Measurements from ENCODE around the gene GSN.
A peak's percentile ranks its signal among the peaks of the same experiment; 100 is the strongest.

Gene GSN

DNA sequence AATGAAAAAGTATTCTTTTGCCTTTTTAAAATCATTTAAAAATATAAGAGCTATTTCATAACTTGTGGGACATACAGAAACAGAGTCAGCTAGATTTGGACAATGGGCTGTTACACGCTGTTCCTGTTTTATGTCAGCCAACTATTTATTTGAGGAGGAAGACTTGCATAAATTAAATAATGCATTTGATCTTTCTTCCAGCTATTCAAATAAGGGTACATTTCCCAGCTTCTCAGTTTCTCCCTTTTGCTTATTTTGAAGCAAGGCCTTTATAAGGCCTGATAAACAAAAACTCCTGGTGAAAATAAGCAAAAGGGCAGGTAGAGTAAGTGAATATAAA lies 95.6 kb downstream of the GSN start:
- peak overlapping the region; percentile 91 to 92 for H3K27ac ChIP-seq
- TF ChIP-seq, protein P1, sequence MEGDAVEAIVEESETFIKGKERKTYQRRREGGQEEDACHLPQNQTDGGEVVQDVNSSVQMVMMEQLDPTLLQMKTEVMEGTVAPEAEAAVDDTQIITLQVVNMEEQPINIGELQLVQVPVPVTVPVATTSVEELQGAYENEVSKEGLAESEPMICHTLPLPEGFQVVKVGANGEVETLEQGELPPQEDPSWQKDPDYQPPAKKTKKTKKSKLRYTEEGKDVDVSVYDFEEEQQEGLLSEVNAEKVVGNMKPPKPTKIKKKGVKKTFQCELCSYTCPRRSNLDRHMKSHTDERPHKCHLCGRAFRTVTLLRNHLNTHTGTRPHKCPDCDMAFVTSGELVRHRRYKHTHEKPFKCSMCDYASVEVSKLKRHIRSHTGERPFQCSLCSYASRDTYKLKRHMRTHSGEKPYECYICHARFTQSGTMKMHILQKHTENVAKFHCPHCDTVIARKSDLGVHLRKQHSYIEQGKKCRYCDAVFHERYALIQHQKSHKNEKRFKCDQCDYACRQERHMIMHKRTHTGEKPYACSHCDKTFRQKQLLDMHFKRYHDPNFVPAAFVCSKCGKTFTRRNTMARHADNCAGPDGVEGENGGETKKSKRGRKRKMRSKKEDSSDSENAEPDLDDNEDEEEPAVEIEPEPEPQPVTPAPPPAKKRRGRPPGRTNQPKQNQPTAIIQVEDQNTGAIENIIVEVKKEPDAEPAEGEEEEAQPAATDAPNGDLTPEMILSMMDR (IDR thresholded peaks at IDR 0.05): no peak
- no peak for DNase-seq (ENCODE audit: low spot score)
- peak overlapping the region; percentile 44 for H3K4me3 ChIP-seq

DNA sequence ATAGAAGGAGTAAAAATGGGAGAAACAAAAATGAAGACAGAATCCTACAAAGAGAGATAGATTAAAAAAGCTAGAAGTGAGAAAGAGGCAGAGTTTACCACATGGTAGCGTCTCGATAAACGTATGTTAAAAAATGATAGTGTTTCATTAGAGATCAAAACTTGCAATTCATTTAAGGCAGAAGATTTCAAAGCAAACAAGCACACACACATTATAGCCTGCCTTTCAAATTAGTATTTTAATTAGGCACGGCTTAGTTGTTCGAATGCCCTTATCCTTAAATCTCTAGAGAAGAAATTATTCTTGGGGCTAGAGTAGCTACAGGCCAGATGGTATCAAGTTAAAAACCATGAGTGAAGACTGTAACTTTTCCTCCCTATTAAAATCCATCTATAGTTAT lies 96.1 kb downstream of the GSN start:
- TF ChIP-seq, protein P1 (IDR thresholded peaks at IDR 0.05): no peak
- Histone ChIP-seq H3K4me3 (peak overlapping the region; percentile 2), H3K27ac (peak overlapping the region; percentile 62 to 92)
- no peak for DNase-seq (ENCODE audit: low spot score)

DNA sequence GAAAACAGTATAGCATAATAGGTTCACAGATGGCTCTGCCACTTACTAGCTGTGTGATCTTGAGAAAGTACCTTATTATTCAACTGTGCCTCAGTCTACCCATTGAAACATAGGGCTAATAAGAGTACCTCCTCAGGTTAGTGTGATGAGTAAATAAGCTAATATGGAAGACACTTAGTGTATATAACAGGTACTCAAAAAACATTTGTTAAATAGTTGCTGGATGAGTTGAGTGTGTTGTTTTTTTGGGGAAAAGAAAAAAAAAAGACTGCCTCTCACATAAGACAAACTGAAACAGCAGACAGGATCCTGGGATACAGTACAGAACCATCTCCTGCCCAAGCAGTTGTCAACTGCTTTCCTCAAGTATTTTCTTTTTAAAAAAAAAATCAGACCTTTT lies 96.9 kb downstream of the GSN start:
- TF ChIP-seq, protein P1 (IDR thresholded peaks at IDR 0.05): no peak
- peak overlapping the region; percentile 2 for H3K4me3 ChIP-seq
- DNase-seq (ENCODE audit: low spot score): no peak
- H3K27ac ChIP-seq: peak overlapping the region; percentile 62 to 92

DNA sequence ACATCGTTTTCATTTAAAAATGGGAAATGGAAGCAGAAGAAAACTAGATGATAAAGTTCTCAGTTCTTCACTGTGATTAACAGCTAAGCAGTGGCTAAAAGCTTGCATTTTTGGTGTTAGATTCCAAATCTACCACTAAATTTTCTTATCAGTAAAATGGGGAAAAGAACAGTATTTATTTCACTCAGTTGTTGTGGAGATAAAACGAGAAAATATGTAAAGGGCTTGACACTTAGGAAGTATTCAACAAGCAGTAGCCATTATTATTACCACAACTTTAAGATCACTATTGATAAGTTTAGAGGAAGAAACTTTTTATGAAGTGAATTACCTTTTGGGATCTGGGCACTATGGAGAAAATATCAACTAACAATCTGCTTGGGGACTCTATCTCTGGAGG lies 97.6 kb downstream of the GSN start:
- TF ChIP-seq, protein P1 (IDR thresholded peaks at IDR 0.05): no peak
- no peak for DNase-seq (ENCODE audit: low spot score)
- peak overlapping the region; percentile 45 to 92 for H3K27ac ChIP-seq
- H3K4me3 ChIP-seq: peak overlapping the region; percentile 23

DNA sequence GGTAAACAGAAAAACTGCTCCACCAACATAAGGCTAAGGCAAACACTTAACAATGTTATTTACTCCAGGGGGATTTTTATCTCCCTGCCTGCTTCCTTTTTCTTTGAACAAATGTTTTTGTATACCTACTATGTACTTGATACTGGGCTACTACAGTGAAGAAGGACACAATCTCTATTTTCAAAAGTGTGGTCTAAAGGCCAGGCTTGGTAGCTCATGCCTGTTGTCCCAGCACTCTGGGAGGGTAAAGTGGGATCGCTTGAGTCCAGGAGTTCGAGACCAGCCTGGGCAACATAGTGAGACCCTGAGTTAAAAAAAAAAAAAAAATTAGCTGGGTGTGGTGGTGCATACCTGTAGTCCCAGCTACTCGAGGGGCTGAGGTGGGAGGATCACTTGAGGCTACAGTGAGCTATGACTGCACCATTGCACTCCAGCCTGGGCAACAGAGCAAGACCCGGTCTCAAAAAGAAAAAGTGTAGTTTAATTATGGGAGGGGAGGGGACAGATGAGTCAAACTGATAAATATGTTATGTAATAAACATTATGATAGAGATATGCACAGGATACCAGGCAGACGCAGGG lies 98.7 kb downstream of the GSN start:
- DNase-seq (ENCODE audit: low spot score): no peak
- Histone ChIP-seq H3K4me3 (peak overlapping the region; percentile 85), H3K27ac (peak overlapping the region; percentile 92 to 98)
- TF ChIP-seq, protein P1 (IDR thresholded peaks at IDR 0.05): no peak

DNA sequence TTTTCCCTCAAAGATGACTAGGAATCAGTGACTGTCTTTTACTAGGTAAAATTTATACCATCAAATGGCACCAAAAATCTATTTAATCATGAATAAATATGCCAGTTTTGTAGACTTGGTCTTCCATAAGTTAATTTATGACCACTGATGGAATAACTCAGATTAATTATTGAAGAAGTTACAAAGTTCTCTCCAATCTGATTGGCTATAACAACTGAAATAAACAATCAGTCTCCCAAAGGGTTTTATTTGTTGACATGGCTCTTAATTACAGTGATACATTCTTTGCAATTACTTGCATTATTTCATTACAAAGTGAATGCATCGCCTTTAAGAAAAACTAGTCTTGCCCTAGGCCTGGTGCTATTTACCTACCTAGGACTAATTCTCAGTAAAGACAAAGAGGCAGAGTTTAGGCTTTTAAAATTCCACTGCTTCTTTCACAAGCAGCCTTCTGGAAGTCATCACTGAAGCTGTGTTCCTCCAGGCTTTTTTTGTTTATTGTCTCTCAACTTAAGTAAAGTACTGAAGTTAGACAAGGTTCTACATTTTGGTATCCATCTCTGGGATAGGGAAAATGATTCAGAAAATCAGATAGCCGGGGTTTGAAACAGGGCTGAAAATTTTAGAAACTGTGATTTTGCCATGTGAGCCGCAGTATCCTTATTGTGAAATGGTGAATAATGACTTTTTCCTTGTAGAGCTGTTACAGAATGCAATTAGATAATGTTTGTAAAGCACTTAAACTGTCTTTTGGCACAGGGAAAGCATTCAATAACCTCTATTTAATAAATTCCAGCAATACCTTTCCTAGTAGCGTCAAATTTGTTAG lies 99.6 kb downstream of the GSN start:
- TF ChIP-seq, protein P1 (IDR thresholded peaks at IDR 0.05): no peak
- Histone ChIP-seq H3K4me3 (peak overlapping the region; percentile 85), H3K27ac (peak overlapping the region; percentile 92 to 98)
- DNase-seq (ENCODE audit: low spot score): no peak

DNA sequence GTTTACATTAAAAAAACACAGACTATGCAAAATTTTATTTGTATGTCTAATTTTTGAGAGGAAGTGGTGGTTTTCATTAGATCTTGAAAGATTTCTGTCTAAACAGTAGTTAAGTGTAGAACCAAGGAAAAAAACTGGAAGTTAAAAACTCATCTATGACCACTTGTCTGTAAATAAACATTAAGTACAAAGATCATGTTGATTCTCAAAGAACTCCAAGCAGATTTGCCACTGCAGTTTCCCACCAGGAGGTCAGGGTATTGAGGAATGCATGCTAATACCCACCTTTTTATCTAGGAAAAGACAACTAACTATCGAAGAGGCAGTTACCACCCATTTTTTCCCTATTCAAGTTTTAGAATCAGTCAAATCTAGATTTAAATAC lies 100.2 kb downstream of the GSN start:
- Histone ChIP-seq H3K27ac (peak overlapping the region; percentile 92 to 98), H3K4me3 (peak overlapping the region; percentile 85)
- no peak for DNase-seq (ENCODE audit: low spot score)
- TF ChIP-seq, protein P1 (IDR thresholded peaks at IDR 0.05): no peak

Data from coronary artery (tissue), 2 donors.